Measurements from ENCODE around the gene SLC22A5.

SLC22A5 gene

DNA sequence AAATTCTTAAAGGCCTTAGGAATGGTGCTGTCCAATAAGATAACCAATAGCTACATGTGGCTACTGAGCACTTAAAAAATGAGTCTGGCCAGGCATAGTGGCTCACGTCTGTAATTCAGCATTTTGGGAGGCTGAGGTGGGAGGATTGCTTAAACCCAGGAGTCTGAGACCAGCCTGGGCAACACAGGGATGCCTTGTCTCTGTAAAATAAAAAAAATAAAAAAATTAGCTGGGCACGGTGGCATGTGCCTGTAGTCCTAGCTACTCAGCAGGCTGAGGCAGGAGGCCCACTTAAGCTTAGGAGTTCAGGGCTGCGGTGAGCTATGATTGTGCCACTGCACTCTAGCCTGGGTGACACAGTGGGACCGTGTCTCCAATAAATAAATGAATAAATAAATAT is 1.3 kb upstream of the SLC22A5 start:
- no peak for DNase-seq

DNA sequence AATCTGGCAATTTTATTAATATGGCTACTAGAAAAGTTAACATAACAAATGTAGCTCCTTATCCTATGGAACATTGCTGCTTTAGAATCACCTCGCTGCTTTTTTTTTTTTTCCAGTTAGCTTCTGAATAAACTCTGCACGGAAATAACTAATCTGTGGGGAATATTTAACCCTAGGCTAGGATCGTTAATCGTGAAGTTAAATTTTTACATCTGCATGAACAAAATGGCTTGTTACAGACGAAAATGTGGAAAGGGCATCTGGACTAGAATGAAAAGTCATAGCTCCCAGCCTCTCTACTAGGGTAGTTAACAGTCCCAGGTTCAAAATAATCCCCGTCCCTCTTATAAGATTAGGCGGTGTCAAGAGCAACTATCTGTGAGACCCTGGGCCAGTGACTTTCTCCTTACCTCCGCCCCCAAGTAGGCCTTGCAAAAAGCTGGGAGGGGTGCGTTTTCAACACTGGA is 470 bp upstream of the SLC22A5 start:
- DNase-seq, result no peak

DNA sequence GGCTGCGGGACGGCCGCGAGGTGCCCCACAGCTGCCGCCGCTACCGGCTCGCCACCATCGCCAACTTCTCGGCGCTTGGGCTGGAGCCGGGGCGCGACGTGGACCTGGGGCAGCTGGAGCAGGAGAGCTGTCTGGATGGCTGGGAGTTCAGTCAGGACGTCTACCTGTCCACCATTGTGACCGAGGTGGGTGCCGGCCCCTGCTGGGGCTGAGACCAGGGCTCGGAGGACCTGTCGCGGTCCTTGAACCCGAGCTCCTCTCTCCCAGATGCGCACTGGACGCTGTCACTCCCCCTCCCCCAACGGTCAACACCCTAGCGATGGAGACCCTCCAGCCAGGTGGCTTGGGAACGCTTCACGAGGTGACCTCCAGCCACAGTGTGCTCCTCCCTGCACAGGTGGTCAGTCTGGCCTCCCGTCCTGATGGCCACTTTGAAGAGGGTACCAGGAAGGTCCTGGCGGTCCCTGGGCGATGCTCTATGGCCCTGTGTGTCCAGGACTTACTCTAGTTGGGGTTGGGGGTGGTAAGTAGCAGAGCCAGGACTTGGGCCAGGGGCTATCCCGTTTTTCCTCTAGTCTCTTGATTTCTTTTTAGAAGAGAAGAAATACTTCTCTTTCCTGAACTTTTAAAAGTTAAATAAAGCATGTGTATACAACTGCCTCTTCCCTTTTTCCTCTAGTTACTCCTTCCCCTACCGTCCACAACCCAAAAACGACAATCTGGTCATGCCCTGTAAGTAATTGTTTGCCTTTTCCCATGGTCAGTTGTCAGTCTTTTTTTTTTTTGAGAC is 866 bp downstream of the SLC22A5 start:
- DNase-seq, result no peak

DNA sequence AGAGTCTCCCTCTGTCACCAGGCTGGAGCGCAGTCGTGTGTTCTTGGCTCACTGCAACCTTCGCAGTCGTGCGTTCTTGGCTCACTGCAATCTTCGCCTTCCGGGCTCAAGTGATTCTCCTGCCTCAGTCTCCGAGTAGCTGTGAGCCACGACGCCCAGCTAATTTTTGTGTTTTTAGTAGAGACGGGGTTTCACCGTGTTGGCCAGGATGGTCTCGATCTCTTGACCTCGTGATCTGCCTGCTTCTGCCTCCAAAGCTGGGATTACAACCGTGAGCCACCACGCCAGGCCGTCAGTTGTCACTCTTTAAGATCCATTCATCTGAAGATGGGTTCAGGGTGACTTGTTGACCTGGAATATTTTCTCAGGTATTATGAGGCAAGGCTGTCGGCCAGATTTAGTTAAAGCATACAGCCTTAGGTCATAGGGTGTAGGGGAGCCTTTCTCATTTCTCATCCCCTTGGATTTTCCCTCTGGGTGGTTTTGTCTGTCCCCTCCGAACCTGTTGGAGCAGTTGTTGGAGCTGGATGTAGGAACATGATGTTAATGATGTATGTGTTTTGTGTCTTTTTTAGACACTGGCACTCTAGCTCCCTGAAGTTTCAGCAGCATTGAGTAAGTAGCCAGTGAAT is 1.6 kb downstream of the SLC22A5 start:
- no peak for DNase-seq

DNA sequence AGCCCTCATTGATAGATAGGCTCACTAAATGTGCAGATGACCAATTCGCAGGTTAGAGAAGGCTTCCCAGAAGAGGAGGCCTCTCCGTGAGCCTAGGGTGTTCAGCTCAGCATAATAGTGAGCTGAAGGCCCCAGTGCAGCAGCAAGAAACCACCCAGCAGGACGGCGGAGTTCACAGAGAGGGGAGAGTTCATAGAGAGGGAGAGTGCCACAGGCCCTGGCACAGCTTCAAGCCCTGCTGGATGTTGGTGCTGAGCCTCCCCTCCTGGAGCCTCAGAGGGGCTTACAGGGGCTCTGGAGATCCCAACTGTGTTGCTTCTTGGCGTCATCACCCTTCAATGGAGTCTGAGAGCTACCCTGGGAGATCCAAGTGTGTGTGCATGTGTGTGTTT is 2.1 kb downstream of the SLC22A5 start:
- DNase-seq, result no peak

DNA sequence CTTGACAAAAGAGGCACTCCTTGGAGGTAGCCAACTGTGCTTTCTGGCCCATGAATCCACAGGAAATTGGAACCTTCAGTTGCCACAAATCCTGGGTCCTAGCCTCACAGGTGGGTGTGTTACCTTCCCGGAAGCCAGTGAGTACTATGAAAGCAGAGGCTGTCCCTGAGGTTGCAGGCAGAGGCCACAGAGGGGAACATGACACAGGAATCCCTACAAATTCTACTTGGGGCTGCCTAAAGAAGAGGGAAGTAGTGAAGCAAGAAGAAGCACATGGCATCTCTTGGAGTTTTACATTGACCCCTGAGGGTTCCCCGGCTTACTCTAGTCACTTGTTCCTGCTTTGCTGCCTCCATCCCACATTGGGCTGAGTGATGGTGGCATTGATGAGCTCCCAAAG is 2.6 kb downstream of the SLC22A5 start:
- DNase-seq, result no peak

DNA sequence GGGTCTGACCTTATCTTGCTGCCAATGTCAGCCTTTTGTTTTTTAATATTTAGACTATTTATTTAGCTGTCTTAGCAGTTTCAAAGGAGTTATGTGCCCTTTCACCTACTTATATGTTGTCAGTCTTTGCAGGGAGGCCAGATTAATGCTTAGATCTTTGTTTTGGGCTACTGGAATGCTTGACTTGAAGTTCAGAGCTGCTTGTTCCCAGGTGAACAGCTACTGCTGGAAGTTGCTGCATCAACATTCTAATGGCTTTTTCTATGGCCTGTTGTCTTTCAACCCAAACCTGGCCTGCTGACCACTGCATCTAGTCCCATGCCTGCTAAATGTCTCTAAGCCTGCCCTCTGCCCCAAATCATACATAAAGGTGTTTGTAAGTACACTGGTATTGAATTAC is 3.0 kb downstream of the SLC22A5 start:
- no peak for DNase-seq

DNA sequence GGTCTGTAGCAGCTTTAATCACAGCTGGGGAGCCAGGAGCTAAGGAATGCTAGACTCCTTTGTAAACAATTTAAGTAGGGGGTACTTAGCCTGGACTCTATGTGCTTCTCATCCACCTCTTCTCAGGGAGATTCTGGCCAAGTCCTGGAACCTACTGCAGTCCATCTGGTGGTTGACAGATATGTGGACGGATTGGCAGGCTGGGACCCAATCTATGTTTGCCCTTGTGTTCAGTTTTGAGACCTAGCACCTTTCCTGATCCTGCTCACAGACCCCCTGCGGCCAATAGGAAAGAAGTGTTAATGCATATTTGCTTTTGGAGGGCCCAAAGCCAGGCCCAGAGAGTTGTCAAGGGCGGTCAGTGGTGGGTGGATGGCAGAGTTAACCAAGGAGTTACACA is 6.4 kb downstream of the SLC22A5 start:
- no peak for DNase-seq

DNA sequence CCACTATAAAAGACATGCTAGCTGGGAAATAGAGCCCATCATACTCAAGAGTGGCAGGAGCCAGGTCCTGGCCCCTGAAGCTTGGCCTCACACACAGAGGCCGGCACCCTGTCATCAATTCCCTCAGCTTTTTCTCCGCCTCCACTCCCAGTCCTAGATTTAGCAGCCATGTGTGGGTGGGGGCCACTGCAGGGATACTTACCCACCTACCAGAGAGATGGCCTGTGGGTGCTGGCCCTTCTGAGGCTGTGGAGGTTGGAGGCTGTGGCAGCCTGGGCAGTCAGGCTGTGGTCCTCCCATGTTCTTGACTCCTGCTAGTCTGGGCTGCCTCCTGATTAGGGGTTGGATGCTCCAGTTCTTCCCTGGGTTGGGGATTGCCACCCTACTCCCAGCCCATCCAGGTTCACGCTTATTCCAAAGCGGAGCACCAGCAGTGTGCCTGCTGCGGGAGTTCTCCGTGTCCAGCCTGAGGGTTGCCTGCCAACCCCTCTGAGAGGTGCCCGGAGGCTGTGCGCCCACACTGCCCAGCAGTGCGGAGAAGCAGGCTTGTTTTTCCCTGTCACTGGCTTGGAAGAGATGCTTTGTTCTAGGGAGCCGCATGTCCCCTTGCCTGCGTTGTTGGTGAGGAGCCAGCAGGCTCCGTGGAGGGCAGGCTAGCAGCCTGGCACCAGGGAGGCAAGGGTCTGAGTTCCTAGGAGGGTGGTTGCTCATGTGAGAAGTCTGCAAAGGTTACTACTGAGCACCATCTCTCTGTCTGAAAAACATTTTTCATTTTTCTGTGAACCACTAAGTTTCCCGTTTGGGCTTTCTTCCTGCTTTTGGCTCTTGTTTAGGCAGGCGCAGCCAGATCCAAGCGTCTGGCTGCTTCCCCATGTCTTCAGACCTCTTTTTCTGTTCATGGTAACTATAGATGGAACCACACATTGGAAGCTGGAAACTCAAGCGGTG is 7.5 kb downstream of the SLC22A5 start:
- no peak for DNase-seq

DNA sequence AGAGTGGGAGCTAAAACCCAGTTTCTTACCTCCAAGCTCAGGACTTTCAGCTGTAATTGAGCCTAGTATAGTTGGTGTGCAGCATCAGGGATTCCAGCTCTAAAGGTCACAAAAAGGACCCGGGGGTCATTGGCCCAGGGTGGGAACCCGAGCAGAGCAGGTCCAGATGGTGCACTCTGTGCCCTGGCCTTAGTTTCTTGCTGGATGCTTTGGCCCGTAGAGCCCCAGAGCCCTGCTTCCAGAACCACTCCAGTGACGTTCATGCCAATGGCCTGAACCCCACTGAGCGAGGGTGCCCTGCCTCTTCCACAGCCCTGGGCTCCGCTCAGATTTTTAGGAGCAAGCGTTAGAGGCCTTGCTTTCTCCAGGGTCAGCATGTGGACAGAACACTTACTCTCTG is 8.2 kb downstream of the SLC22A5 start:
- no peak for DNase-seq

DNA sequence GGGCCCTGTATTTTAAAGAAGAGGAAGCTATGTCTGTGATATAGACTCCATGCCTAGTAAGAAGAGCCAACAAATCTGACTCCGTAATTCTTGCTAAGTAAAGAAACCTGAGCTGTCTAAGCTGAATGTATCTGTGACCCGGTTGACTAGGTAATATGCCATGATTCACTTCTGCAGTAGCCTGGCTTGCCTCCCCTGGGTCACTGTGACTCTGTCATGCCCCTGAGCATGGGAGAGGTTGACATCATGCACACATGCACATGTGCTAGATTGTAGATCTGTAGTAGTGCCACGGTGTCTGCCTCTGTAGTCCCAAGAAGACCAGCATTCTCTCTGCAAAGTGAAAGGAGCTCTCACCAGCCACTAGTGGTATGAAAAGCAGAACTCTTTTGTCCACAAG is 9.1 kb downstream of the SLC22A5 start:
- no peak for DNase-seq

DNA sequence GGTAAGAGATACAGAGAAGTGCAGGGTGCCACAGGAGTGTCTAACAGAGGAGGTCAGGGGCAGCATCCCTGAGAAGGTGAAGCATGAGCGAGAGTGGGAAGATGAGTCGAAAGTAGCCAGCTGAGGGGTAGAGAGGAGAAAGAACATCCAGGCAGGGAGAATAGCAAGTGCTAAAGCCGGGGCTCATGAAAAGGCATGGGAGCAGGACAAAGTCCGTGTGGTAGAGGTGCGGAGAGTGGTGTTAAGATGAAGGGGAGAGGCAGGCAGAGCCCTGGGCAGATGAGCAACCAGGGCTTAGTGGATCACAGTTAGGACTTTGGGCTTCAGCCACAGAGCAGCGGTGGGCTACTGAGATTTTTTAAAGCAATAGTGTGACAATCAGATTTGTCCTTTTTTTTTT is 10.5 kb downstream of the SLC22A5 start:
- DNase-seq, result no peak

DNA sequence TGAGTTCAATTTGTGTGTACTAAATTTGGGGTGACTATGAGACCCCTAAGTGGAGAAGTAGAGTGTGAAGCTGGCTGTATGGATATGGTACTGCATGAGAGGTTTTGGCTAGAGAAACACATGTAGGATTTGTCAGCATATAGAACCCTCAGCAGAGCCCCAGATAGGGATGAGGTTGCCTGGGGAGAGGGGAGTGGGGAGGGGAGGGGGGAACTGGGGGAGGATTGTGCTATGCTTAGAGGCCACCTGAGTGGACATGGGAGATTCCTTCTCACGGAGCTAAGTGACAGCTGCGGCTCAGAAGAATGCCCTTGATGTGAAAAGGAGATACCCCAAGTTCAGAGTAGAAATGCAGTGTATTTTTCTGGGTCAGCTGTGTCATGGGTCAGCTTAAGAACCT is 11.2 kb downstream of the SLC22A5 start:
- DNase-seq, result no peak

DNA sequence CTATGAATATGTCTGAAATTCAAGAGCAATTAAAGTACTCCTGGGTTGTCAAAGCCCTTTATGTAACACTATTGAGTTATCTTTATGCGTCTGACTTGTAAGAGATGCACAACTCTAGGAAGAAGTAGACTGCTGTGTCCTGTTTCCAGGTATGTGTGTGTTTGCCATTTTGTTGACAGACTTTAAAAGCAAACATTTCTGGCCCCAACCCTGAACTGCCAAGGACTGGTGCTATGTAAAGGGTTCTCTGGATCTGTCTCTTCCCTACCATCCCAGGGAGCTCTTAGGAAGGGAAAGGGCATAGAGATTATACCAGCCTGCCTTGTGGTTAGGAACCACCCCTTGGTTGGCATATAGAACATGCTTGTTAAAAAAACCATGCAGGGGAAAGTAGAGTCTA is 12.1 kb downstream of the SLC22A5 start:
- no peak for DNase-seq

DNA sequence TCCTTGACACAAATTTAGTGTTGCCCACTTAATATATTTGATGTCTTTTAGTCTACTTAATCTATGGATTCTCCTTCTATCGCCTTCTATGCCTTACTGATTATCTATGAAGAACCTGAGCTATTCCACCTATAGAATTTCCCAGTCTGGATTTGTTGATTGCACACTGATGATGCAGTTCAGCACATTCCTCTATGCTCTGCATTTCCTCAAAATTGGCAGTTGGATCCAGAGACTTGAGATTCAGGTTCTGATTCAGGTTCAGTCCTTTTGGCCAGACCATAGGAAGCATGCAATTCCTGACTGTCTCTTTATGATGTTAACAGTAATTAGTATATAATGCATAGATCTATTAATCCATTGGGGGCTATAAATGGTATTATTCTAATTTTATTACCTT is 13.8 kb downstream of the SLC22A5 start:
- DNase-seq, result no peak

DNA sequence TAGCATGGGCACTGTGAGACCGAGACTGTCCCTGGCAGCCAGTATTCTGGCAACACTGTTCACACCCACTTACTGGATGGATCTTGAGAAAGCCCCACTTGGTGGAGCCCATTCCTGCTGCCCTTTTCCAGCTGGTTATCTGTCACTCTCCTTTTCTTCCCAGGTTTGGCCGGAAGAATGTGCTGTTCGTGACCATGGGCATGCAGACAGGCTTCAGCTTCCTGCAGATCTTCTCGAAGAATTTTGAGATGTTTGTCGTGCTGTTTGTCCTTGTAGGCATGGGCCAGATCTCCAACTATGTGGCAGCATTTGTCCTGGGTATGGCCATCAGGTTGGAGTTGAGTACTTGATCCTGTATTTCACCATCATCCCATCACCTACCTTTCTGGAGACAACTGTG is 14.5 kb downstream of the SLC22A5 start:
- DNase-seq, result no peak

DNA sequence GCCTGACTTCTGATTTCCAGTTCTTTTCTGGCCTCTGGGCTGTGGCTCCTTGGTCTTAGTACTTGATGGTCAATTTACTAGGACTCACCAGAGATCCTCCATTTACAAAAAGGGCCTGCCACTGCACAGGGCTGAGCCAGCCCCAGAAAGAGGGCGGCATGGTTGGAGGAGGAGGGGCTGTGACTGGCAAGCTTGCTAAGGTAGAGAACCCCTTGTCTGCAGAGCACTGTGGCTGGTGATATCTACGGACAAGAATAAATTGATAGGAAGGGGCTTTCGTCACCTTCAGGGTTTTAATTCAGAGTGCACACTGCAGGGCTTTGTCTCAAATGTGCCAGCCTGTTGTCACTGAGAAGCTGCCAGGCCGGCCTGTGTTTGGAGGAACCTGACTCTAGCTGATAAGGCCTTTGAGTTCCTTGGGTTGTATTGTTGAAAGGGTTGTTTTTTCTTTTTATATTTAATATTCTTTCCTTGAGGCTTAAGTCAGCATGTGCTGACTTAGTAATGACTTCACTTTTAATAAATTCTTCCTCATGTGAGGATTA is 15.1 kb downstream of the SLC22A5 start:
- no peak for DNase-seq

DNA sequence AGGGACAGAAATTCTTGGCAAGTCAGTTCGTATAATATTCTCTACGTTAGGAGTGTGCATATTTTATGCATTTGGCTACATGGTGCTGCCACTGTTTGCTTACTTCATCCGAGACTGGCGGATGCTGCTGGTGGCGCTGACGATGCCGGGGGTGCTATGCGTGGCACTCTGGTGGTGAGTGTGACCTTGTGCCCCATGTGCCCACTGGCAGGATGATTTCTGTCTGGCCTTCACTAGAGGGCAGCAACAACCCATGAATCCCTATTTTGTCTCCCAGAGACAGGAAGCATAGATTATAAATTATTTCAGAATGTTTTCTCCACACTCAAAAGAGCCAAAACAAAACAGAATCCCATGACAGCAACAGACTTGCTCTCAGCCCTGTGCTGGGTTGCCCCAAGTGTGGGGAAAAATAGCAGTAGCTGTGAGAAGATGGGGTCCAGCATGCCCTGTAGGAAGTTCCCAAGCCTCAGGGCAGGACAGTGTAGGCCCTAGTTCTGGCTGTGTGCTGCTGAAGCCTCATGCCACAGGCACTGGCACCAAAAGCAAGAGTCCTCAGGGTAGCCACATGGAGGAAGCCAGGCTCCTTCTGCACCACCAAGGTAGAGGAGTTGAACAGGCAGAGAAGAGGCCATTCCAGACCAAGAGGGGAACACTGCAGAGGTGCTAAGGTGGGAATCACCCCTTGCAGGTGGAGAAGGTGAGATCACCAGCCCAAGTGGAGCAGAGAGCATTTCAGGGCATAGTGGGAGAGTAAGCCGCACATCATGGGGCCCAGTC is 16.0 kb downstream of the SLC22A5 start:
- DNase-seq, result peak; percentile 64

DNA sequence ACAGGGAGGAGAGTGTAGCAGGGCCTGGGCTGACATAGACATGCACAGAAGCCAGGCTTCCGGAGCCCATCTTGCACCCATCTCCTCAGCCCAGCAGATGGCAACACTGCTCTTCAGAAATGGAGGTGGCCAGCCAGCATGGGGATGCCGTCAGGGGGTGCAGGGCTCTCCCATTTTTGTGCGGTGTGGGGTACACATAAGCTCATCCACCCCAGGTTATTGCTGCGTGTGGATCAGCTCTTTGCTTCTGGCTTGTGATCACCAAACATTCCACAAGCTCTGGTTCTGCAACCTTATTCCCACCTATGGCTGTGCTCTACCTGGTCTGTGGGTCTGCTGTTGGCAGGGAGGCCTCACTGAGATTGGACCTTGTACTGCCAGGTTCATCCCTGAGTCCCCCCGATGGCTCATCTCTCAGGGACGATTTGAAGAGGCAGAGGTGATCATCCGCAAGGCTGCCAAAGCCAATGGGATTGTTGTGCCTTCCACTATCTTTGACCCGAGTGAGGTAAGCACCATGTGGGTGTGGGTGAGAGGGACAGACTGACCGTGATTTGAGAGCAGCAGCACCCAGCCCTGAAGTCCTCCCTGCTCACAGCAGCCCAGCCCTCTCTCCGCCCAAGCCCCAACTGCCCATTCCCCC is 17.3 kb downstream of the SLC22A5 start:
- DNase-seq, result peak; percentile 79

DNA sequence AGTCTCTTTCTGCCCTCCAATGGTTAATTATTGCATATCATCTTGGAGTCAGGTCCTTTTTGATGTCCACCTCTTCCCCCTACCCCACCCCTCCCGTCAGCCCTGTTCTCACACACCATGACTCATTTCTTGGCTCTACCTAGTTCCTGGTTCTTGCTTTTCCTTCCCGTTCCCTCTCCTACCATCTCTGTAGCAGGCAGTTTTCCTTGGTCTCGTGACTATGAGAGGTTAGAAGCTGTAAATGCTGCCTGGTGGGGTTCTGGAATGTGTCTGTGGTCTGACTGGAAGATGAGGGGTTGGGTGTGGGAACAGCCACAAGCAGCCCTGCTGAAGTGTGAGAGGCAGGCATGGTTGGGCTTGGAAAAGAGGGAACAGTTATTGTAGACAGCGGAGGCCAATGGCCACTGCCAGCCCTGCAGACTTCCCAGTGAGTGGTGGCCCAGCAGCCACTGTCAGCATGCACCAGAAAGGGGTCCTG is 18.2 kb downstream of the SLC22A5 start:
- no peak for DNase-seq

DNA sequence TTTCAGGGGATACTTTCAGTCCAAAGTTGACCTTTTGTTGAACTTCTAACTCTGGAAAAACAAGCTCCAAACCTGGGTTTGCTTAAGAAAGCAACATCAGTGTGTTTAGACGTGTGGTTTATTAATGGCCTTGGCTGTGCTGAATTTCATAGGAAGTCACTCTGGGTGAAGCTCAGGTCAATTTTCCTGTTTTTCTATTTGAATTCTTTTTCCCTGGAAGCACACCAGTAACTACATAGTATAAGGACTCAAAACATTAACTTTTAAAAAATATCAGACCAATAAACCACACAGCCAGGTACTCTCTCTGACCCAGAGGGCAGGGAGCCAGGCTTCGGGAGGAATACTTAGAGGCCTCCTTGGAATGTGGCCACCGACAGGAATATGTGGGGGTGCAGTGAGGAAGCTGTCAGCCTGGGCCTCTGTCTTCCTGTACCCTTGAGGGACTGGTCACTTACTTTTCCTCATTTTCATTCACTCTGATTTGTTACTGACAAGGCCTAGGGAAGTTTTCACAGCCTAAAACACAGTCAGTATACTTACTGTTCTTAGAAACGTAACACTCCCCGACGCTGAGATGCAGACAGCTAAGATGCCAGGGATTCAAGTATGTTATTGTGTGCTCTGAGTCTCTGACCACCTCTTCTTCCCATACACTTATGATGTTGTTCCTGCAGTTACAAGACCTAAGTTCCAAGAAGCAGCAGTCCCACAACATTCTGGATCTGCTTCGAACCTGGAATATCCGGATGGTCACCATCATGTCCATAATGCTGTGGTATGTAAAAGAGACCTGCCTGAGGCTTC is 18.9 kb downstream of the SLC22A5 start:
- DNase-seq, result no peak
